Dedifferentiated amniotic fluid mesenchymal stem cell (primary cell): Measurements from ENCODE around the gene HLA-DPB1.
A peak's percentile ranks its signal among the peaks of the same experiment; 100 is the strongest.
"Not testable (repeated sequence)": the region's sequence is repeated elsewhere in the genome, so short reads cannot be mapped to it uniquely, and the experiment has no call there.

Experiments
- DNase-seq: peaks from one replicate; pipeline ENCODE4 v3.0.0-alpha.2; 2016; ENCODE audit errors: extremely low spot score

The HLA-DPB1 gene

GRCh38 chr6:33075568-33076405 is at the start of gene HLA-DPB1:
Gene HLA-DPB1, plus strand, starts transcription at chr6:33075990. Its CDS starts 52 bp downstream, at chr6:33076042.
- DNase-seq = peak; percentile 35

- no peak for DNase-seq
Observed at GRCh38 chr6:33028220-33028849, 47.5 kb upstream of the HLA-DPB1 start.

GRCh38 chr6:33029328-33030184 is 46.2 kb upstream of the HLA-DPB1 start:
- DNase-seq = no peak

- DNase-seq = no peak
Observed at GRCh38 chr6:33030245-33030644, 45.5 kb upstream of the HLA-DPB1 start.

GRCh38 chr6:33034554-33034953 is 41.2 kb upstream of the HLA-DPB1 start:
- DNase-seq = no peak

GRCh38 chr6:33036535-33036934 is 39.3 kb upstream of the HLA-DPB1 start:
- no peak for DNase-seq

GRCh38 chr6:33040157-33040556 is 35.6 kb upstream of the HLA-DPB1 start:
- no peak for DNase-seq

GRCh38 chr6:33049323-33050013 is 26.3 kb upstream of the HLA-DPB1 start:
- DNase-seq = no peak

GRCh38 chr6:33050014-33050810 is 25.6 kb upstream of the HLA-DPB1 start:
- no peak for DNase-seq

- no peak for DNase-seq
Observed at GRCh38 chr6:33052627-33053026, 23.2 kb upstream of the HLA-DPB1 start.

GRCh38 chr6:33053230-33053629 is 22.6 kb upstream of the HLA-DPB1 start:
- DNase-seq = no peak

- DNase-seq = no peak
Observed at GRCh38 chr6:33057222-33058150, 18.3 kb upstream of the HLA-DPB1 start.

- no peak for DNase-seq
Observed at GRCh38 chr6:33061987-33062386, 13.8 kb upstream of the HLA-DPB1 start.

GRCh38 chr6:33063435-33063834 is 12.4 kb upstream of the HLA-DPB1 start:
- not testable (repeated sequence) for DNase-seq

GRCh38 chr6:33064723-33065122 is 11.1 kb upstream of the HLA-DPB1 start:
- no peak for DNase-seq

GRCh38 chr6:33065312-33065711 is 10.5 kb upstream of the HLA-DPB1 start:
- DNase-seq = no peak

- no peak for DNase-seq
Observed at GRCh38 chr6:33066917-33067521, 8.8 kb upstream of the HLA-DPB1 start.

GRCh38 chr6:33069021-33069738 is 6.6 kb upstream of the HLA-DPB1 start:
- DNase-seq = no peak

GRCh38 chr6:33070909-33071308 is 4.9 kb upstream of the HLA-DPB1 start:
- no peak for DNase-seq
